ENCODE results near the gene TRPM1. TPM values are rescaled to one million over a fixed set of nuclear protein-coding genes. Genes with fewer than 3 reads are reported as not detected.

TRPM1 gene
- total RNA-seq, 1 donor from 2014 or later: not detected

- no peaks in the 10 kb centered on the region for H3K36me3 ChIP-seq
- intact Hi-C loops (cut with DNase I): no loop called here
- DNase-seq (ENCODE audit: low spot score in 2 of 2): no peak
- H3K9me3 ChIP-seq: no peaks in the 10 kb centered on the region
- H3K27me3 ChIP-seq: no peaks in the 10 kb centered on the region
- no peak overlapping the region for H3K27ac ChIP-seq
- H3K4me3 ChIP-seq: no peak overlapping the region
- TF ChIP-seq CTCF (IDR thresholded peaks at IDR 0.05): no peak
- H3K4me1 ChIP-seq: no peaks in the 10 kb centered on the region
Measured at GRCh38 chr15:31037731-31038477, 63.6 kb downstream of the TRPM1 start.

GRCh38 chr15:31036783-31037182 is 64.7 kb downstream of the TRPM1 start:
- no peaks in the 10 kb centered on the region for H3K9me3 ChIP-seq
- intact Hi-C loops (cut with DNase I): no loop called here
- no peak overlapping the region for H3K4me3 ChIP-seq
- no peak overlapping the region for H3K27ac ChIP-seq
- no peak for DNase-seq (ENCODE audit: low spot score in 2 of 2)
- H3K36me3 ChIP-seq: no peaks in the 10 kb centered on the region
- no peaks in the 10 kb centered on the region for H3K4me1 ChIP-seq
- no peaks in the 10 kb centered on the region for H3K27me3 ChIP-seq
- TF ChIP-seq CTCF (IDR thresholded peaks at IDR 0.05): no peak

- Histone ChIP-seq H3K36me3 (no peaks in the 10 kb centered on the region), H3K27ac (no peak overlapping the region), H3K27me3 (no peaks in the 10 kb centered on the region), H3K4me1 (no peaks in the 10 kb centered on the region), H3K4me3 (no peak overlapping the region), H3K9me3 (no peaks in the 10 kb centered on the region)
- intact Hi-C loops (cut with DNase I): no loop called here
- TF ChIP-seq CTCF (IDR thresholded peaks at IDR 0.05): no peak
- DNase-seq (ENCODE audit: low spot score in 2 of 2): no peak
Measured at GRCh38 chr15:31035610-31036009, 65.9 kb downstream of the TRPM1 start.

- intact Hi-C loops (cut with DNase I): no loop called here
Measured at GRCh38 chr15:31034152-31034551, 67.4 kb downstream of the TRPM1 start.

GRCh38 chr15:31032961-31033371 is 68.6 kb downstream of the TRPM1 start:
- no peaks in the 10 kb centered on the region for H3K4me1 ChIP-seq
- no peak overlapping the region for H3K4me3 ChIP-seq
- intact Hi-C loops (cut with DNase I): no loop called here
- H3K36me3 ChIP-seq: no peaks in the 10 kb centered on the region
- no peaks in the 10 kb centered on the region for H3K9me3 ChIP-seq
- no peak for DNase-seq (ENCODE audit: low spot score in 2 of 2)
- no peak for TF ChIP-seq CTCF (IDR thresholded peaks at IDR 0.05)
- H3K27me3 ChIP-seq: no peaks in the 10 kb centered on the region
- H3K27ac ChIP-seq: no peak overlapping the region

More at GRCh38 chr15:31034152-31034551, 67.4 kb downstream of the TRPM1 start:
- H3K36me3 ChIP-seq: no peaks in the 10 kb centered on the region
- H3K27ac ChIP-seq: no peak overlapping the region
- TF ChIP-seq CTCF (IDR thresholded peaks at IDR 0.05): no peak
- no peak for DNase-seq (ENCODE audit: low spot score in 2 of 2)
- no peak overlapping the region for H3K4me3 ChIP-seq
- no peaks in the 10 kb centered on the region for H3K27me3 ChIP-seq
- H3K4me1 ChIP-seq: no peaks in the 10 kb centered on the region
- no peaks in the 10 kb centered on the region for H3K9me3 ChIP-seq

All from ascending aorta (tissue), 2 donors.